Brain pericyte (primary cell): Measurements from ENCODE around the gene ARL4C.

Experiments used
- DNase-seq: peaks from one replicate; pipeline ENCODE4 v3.0.0-alpha.2; 2012; ENCODE audit warnings: low read depth, low spot score

Gene ARL4C

GRCh38 chr2:234500394-234501006 lies 3.6 kb upstream of the ARL4C start:
- no peak for DNase-seq

- DNase-seq = no peak
Observed at GRCh38 chr2:234497594-234498235, 834 bp upstream of the ARL4C start.

GRCh38 chr2:234496055-234496834 lies 636 bp downstream of the ARL4C start:
- no peak for DNase-seq

DNA sequence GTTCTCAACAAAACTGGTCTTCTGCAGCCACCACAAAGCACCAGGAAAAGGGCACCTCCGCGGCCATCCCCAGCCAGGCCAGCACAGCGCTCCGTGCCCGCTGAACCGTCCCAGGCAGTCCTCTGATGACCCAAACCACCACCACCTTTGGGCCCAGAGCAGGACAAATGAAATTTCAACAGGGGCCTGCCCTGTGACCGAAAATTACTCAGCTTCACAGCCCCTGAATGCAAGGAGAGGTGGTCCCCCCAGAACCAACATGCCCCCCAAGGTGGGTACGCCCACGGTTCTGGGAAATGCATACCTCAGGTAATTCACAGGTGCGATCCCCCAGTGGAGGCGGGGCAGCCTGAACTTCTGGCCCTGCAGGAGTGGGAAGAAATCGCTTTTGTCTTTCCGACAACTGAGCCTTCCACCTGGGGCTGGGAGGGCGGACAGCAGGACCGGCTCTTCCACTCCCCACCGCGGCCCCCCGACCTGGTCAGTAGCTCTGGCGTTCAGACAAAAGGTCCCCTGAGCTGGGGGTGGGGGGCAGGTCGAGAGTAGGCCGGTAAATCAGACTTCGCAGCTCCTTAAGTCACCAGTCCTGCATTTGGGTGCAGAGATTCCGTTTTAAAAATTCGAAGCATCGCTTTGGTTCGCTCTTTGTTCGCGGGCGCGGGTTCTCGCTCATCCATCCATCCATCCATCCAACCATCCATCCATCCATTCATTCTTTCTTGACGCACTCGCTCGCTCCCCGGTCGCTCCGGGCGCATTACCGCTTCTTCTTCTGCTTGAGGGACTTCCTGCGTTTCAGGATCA lies 1.4 kb downstream of the ARL4C start:
- DNase-seq = no peak

DNA sequence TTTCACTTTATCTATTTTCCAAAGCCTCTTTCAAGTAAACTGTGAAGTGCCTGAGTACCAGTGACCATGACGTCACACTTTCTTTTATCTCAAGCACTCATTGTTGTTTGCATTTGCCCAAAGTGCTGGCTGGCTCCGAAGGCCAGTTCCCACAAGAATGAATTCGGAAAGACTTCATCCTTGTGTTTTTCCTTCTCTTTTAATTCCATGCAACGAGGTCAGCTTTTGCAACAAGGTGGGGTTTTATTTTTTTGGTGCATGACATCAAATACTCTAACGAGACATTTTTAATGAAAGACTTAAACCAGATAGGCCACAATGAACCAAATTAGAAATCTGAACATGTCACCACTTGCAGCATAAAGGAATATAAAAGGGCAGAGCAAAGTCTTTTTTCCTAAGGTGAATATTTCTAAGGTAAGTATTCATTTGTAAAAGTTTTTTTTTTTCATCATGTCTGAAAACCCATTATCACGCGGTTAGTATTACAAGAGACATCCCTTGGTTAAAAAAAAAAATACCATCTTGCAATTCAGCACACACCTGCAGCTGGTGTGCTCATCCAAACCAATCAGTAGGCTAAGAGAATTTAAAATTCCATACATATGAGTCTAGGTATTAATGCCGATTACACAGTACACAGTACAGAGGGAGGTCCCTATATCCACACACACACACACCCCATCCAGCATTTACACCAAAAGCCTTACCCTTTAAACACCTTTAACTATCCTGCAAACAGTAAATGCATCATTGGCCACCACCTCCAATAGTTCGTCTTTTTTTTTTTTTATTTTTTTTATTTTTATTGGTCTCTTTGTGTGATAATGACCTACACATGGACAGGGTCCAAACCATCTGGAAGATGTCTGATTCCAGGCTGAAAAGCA lies 2.3 kb downstream of the ARL4C start:
- no peak for DNase-seq

- no peak for DNase-seq
Observed at GRCh38 chr2:234493796-234494195, 3.1 kb downstream of the ARL4C start.

DNA sequence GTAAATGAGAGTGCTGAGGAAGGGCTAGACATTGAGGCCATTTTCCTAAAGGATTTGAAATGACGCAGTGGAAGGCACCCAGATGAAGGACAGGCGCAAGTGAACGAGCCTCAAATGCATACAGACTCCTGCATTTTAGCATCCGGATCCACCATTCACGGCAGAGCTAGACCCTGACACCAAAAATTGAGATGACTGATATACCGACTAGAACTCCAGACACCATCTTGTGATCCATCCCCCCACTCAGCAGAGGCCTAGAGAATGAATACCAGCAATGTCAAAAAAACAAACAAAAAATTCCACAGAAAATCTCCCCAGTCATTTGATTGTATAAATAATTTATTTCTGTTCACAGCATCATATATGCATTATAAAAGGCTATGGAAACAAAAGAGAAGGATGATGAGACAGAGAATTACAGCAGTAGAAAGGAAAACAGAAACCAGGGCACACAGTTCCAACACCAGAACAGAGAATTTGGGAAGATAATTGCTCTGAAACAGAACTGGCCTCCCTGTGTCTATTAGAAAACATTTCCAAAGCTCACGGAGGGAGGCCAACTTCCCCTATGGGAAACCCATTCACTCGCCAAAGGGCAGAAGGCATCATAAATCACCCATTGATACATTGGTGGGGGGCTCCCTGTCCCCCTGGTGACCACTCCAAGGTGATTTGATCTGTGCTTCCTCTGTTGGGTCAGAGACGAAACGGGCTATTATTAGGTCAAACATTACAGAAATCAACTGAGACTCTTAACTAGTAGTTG lies 4.0 kb downstream of the ARL4C start:
- DNase-seq = no peak

GRCh38 chr2:234491897-234492296 lies 5.0 kb downstream of the ARL4C start:
- DNase-seq = no peak

GRCh38 chr2:234491281-234491680 lies 5.6 kb downstream of the ARL4C start:
- DNase-seq = no peak

- DNase-seq = no peak
Observed at GRCh38 chr2:234490271-234491091, 6.4 kb downstream of the ARL4C start.

- DNase-seq = no peak
Observed at GRCh38 chr2:234488913-234489451, 7.9 kb downstream of the ARL4C start.

- no peak for DNase-seq
Observed at GRCh38 chr2:234488486-234488885, 8.4 kb downstream of the ARL4C start.

GRCh38 chr2:234487356-234487755 lies 9.5 kb downstream of the ARL4C start:
- DNase-seq = no peak

- DNase-seq = no peak
Observed at GRCh38 chr2:234483568-234484251, 13.2 kb downstream of the ARL4C start.

GRCh38 chr2:234481301-234481700 lies 15.6 kb downstream of the ARL4C start:
- DNase-seq = no peak

DNA sequence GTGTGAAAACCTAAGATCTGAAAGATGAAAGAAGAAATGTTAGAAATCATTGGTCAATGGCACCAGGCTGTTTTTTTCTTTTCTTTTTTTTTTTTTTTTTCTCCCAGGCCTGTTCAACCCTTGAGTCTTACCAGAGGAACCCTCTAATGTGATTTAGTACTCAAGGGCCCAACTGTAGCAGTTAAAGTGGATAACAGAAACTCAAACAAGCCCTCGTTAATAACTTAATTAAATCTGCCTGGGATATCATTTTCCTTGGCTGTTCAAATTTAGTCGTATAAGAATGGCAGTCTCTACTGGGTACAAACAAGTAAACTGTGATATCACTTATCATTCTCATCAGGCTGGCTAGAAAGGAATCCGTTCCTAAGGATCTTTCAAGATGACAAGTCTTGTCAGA lies 16.5 kb downstream of the ARL4C start:
- no peak for DNase-seq

GRCh38 chr2:234479465-234479864 lies 17.4 kb downstream of the ARL4C start:
- DNase-seq = no peak

GRCh38 chr2:234478121-234478858 lies 18.6 kb downstream of the ARL4C start:
- no peak for DNase-seq
